Endodermal cell (in vitro differentiated cells): ENCODE data around the gene PARP12. TPM values are rescaled to one million over a fixed set of nuclear protein-coding genes. Genes with fewer than 3 reads are reported as not detected.

Experiments
- DNase-seq: peaks from one replicate; pipeline ENCODE4 v3.0.0-alpha.2; 2017
- H3K27ac ChIP-seq: 2 replicates; pipeline ENCODE4 v1.5.1; 2013; ENCODE audit warnings: mild to moderate bottlenecking, low read depth, low read length, moderate library complexity
- H3K27me3 ChIP-seq: 2 replicates; pipeline ENCODE4 v1.6.1; 2013; ENCODE audit warnings: mild to moderate bottlenecking, low read length, moderate library complexity; ENCODE audit not compliant: insufficient read depth, control insufficient read depth, poor library complexity, severe bottlenecking
- H3K36me3 ChIP-seq: 2 replicates; pipeline ENCODE4 v1.7.0; 2013; ENCODE audit warnings: mild to moderate bottlenecking, low read length, moderate library complexity; ENCODE audit not compliant: control insufficient read depth, insufficient read depth
- H3K4me1 ChIP-seq: one replicate; pipeline ENCODE4 v1.7.0; 2013; ENCODE audit warnings: low read length; ENCODE audit not compliant: control insufficient read depth, insufficient read depth
- H3K4me3 ChIP-seq: 2 replicates; pipeline ENCODE4 v1.5.1; 2013; ENCODE audit warnings: mild to moderate bottlenecking, low read length, moderate library complexity
- H3K9ac ChIP-seq: 2 replicates; pipeline ENCODE4 v1.6.1; 2013; ENCODE audit warnings: mild to moderate bottlenecking, low read length, moderate library complexity; ENCODE audit not compliant: poor library complexity, severe bottlenecking; ENCODE audit errors: extremely low read depth
- H3K9me3 ChIP-seq: 2 replicates; pipeline ENCODE4 v1.6.1; 2013; ENCODE audit warnings: mild to moderate bottlenecking, low read length, moderate library complexity; ENCODE audit not compliant: control insufficient read depth
- H3K27ac Mint-ChIP-seq: 2 replicates; pipeline ENCODE4 v1.8.0; 2020; ENCODE audit warnings: mixed read lengths
- H3K27me3 Mint-ChIP-seq: 2 replicates; pipeline ENCODE4 v1.8.0; 2021; ENCODE audit warnings: mild to moderate bottlenecking, mixed read lengths; ENCODE audit not compliant: insufficient read depth
- H3K36me3 Mint-ChIP-seq: 2 replicates; pipeline ENCODE4 v1.8.0; 2020; ENCODE audit warnings: low read depth, mixed read lengths
- H3K4me1 Mint-ChIP-seq: 2 replicates; pipeline ENCODE4 v1.8.0; 2020; ENCODE audit warnings: mixed read lengths
- H3K4me3 Mint-ChIP-seq: 2 replicates; pipeline ENCODE4 v1.8.0; 2020; ENCODE audit warnings: mild to moderate bottlenecking, moderate library complexity, mixed read lengths
- H3K9me3 Mint-ChIP-seq: 2 replicates; pipeline ENCODE4 v1.8.0; 2020; ENCODE audit warnings: mild to moderate bottlenecking, mixed read lengths
- WGBS, 2 experiments: methylation state at CpG; one replicate each; pipeline versions ENCODE4 v1.1.5 to v1.1.7; 2013; ENCODE audit warnings: missing lambda C conversion rate in 2 of 2, mixed read lengths in 1 of 2; ENCODE audit not compliant: insufficient coverage in 1 of 2, insufficient read length in 1 of 2; 5-methylcytosine and 5-hydroxymethylcytosine counted together
- total RNA-seq, 2 donors: library from RNA; stranded (reverse); fragmentation: NEBNext Ultra II Directional in 1 of 2; extraction: Animal tissue kit (Norgen Biotek cat#: 25700) in 1 of 2; gene quantifications; 2 replicates in 1 of 2; 3 replicates in 1 of 2; pipeline ENCODE4 v1.2.1, GENCODE V29; 2021
- TF ChIP-seq, protein P1 (sequence below): fragments of 200-600 bp; sonication (generic); conservative IDR thresholded peaks from 2 replicates; pipeline ENCODE4 v1.5.0; 2021; ENCODE audit warnings: antibody characterized with exemption, mild to moderate bottlenecking

The PARP12 gene
- total RNA-seq, 2 donors from 2014 or later = 9.4 to 10.4 TPM

DNA sequence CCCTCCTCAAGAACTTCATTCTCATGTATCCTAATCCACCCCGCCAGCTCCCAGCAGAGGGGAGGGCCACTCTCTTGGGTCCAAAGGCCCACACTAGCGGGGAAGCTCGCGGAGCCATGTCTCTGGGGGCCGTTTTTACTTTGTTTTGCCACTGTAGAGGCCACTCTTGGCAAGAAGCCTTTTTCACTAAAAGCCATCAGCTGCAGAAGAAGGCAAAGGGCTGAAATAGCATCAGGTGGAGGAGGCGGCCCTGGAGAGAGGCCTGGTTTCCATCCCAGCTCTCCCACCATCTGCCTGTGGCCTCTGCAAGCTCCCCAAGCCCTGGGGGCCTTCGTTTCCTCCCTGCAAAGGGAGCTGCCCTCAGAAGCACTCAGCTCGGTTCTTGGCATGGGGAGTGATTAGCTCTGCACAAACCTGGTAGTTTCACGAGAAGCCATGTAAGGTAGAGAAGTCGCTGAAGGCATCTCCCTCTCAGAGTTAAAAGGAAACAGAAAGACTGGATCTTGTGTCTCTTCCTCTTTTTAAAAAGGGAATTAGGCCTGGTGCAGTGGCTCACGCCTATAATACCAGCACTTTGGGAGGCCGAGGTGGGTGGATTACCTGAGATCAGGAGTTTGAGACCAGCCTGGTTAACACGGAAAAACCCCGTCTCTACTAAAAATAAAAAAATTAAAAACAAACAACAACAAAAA is 70.3 kb downstream of the PARP12 start:
- Mint-ChIP-seq H3K36me3 (no peaks in the 10 kb centered on the region), H3K27ac (no peak overlapping the region), H3K4me3 (no peak overlapping the region), H3K4me1 (peaks cover 15% of the 10 kb centered on the region), H3K9me3 (no peaks in the 10 kb centered on the region), H3K27me3 (peaks cover 7% of the 10 kb centered on the region)
- Histone ChIP-seq H3K9ac (no peak overlapping the region), H3K27ac (no peak overlapping the region), H3K9me3 (no peaks in the 10 kb centered on the region), H3K27me3 (no peaks in the 10 kb centered on the region), H3K4me1 (peaks cover 3% of the 10 kb centered on the region), H3K4me3 (no peak overlapping the region), H3K36me3 (no peaks in the 10 kb centered on the region)
- WGBS, 2 experiments = 94 to 95% methylated on average over 6 to 14 of the region's 14 CpGs
- TF ChIP-seq, protein P1, sequence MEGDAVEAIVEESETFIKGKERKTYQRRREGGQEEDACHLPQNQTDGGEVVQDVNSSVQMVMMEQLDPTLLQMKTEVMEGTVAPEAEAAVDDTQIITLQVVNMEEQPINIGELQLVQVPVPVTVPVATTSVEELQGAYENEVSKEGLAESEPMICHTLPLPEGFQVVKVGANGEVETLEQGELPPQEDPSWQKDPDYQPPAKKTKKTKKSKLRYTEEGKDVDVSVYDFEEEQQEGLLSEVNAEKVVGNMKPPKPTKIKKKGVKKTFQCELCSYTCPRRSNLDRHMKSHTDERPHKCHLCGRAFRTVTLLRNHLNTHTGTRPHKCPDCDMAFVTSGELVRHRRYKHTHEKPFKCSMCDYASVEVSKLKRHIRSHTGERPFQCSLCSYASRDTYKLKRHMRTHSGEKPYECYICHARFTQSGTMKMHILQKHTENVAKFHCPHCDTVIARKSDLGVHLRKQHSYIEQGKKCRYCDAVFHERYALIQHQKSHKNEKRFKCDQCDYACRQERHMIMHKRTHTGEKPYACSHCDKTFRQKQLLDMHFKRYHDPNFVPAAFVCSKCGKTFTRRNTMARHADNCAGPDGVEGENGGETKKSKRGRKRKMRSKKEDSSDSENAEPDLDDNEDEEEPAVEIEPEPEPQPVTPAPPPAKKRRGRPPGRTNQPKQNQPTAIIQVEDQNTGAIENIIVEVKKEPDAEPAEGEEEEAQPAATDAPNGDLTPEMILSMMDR = no peak
- no peak for DNase-seq

DNA sequence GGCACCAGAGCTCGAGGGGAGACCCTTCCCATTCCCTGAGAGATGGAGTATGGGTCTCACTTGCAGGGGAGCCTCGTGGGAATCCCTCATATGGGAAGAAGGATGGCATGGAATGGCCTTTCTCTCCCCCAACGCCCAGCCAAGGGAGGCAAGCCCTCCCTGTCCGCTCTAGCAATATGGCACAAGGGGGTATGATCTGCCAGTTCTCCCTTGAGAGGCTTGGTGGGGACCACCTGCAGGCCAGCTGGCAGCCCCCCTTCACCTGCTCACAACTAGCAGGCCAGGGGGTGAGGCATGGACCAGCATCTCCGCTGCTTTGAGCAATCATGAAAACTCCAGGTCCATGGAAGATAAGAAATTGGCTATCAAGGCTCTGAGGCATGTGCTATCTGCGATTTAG is 70.8 kb downstream of the PARP12 start:
- no peaks in the 10 kb centered on the region for H3K36me3 Mint-ChIP-seq
- no peaks in the 10 kb centered on the region for H3K9me3 ChIP-seq

DNA sequence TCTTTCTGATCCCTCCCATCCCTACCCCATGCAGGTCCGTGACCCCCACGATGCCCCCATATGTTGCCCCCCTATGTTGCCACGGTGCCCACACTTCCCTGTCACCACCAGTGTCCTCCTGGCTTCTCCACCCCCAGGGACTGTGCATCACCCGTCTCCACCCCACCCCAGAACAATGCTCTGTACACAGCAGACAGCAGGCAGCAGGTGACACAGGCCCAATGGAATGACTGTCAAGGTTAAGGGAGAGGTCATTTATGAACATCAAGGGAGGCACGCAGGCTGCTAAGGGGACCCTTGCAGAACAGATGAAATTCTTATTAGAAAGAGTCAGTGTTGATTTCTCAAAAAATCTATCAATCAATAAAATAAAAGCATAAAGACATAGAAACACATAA is 71.5 kb downstream of the PARP12 start:
- H3K4me1 ChIP-seq = peaks cover 3% of the 10 kb centered on the region
- H3K9me3 ChIP-seq = no peaks in the 10 kb centered on the region
- H3K9ac ChIP-seq = no peak overlapping the region
- H3K4me3 ChIP-seq = no peak overlapping the region
- no peaks in the 10 kb centered on the region for H3K27me3 ChIP-seq
- WGBS, 2 experiments = 92 to 100% methylated on average over 1 to 5 of the region's 5 CpGs
- H3K36me3 ChIP-seq = no peaks in the 10 kb centered on the region
- Mint-ChIP-seq H3K36me3 (no peaks in the 10 kb centered on the region), H3K4me3 (no peak overlapping the region), H3K27me3 (peaks cover 7% of the 10 kb centered on the region), H3K9me3 (no peaks in the 10 kb centered on the region), H3K4me1 (peaks cover 15% of the 10 kb centered on the region), H3K27ac (no peak overlapping the region)
- no peak overlapping the region for H3K27ac ChIP-seq
- TF ChIP-seq, protein P1 = no peak
- DNase-seq = no peak

More for the DNA sequence above, 70.8 kb downstream of the PARP12 start:
- Histone ChIP-seq H3K36me3 (no peaks in the 10 kb centered on the region), H3K27ac (no peak overlapping the region), H3K9ac (no peak overlapping the region), H3K4me1 (peaks cover 3% of the 10 kb centered on the region), H3K4me3 (no peak overlapping the region), H3K27me3 (no peaks in the 10 kb centered on the region)
- no peak overlapping the region for H3K4me3 Mint-ChIP-seq
- no peak for DNase-seq
- H3K4me1 Mint-ChIP-seq = peaks cover 15% of the 10 kb centered on the region
- H3K27me3 Mint-ChIP-seq = peaks cover 7% of the 10 kb centered on the region
- TF ChIP-seq, protein P1 = no peak
- WGBS, 2 experiments = 93 to 100% methylated on average over 2 to 6 of the region's 6 CpGs
- no peaks in the 10 kb centered on the region for H3K9me3 Mint-ChIP-seq
- H3K27ac Mint-ChIP-seq = no peak overlapping the region
